HCT116 (cell line): ENCODE measurements around the gene CHPT1. TPM values are rescaled to one million over a fixed set of nuclear protein-coding genes. Genes with fewer than 3 reads are reported as not detected.
"Not testable (repeated sequence)": the region's sequence is repeated elsewhere in the genome, so short reads cannot be mapped to it uniquely, and the experiment has no call there.

ENCODE experiments used
- ATAC-seq: fragments of 200-7000 bp; cut with Tn5 transposase; 2 replicates; pipeline ENCODE4 v1.9.1; 2020; ENCODE audit warnings: mild to moderate bottlenecking, moderate library complexity
- BruUV-seq: library from RNA; stranded (reverse); fragments of 400-500 nt; replicated peaks from 2 replicates; lab custom pipeline; 2021; lab: Mats Ljungman, UMichigan
- CTCF ChIA-PET: fragments of 300-600 bp; sonication (Branson Sonifier 250); formaldehyde crosslinking; loops from one replicate; lab custom pipeline; 2021; ENCODE audit warnings: antibody characterized with exemption; lab: Charles Lee
- POLR2A ChIA-PET: fragments of 300-600, 350-600 bp; sonication (Branson Sonifier 250); formaldehyde crosslinking; loops from one replicate; lab custom pipeline; 2021; ENCODE audit warnings: antibody characterized with exemption; lab: Charles Lee
- RAD21 ChIA-PET, 2 experiments: fragments of 300-600 bp; sonication (Branson Sonifier 250); formaldehyde crosslinking; loops; one replicate each; lab custom pipeline; 2023; ENCODE audit warnings: low total read pairs in 2 of 2; ENCODE audit not compliant: uncharacterized antibody in 2 of 2, unreplicated experiment in 2 of 2, low non-redundant PET in 1 of 2; lab: Charles Lee
- DNase-seq: peaks from one replicate; pipeline ENCODE4 v3.0.0-alpha.2; 2010; ENCODE audit warnings: low read depth, low spot score
- H2AFZ ChIP-seq: fragments of 200-600 bp; shearing (Covaris generic), sonication (generic); 2 replicates; pipeline ENCODE4 v1.6.1; 2017; ENCODE audit warnings: low read depth, mixed run types, mixed read lengths, antibody characterized with exemption, low read length; ENCODE audit not compliant: poor library complexity, severe bottlenecking
- H3K27ac ChIP-seq: 2 replicates; pipeline ENCODE4 v1.5.1; 2012; ENCODE audit warnings: low read depth, low read length
- H3K27me3 ChIP-seq: fragments of 200-600 bp; sonication (generic); 2 replicates; pipeline ENCODE4 v1.6.1; 2016; ENCODE audit warnings: mixed run types, low read length, mixed read lengths; ENCODE audit not compliant: insufficient read depth
- H3K36me3 ChIP-seq, 2 experiments: fragments of 200-500 bp in 1 of 2; fragments of 200-600 bp in 1 of 2; sonication (Bioruptor generic) in 1 of 2; sonication (generic) in 1 of 2; 2 replicates each; pipeline versions ENCODE4 v1.5.1 to v1.6.1; 2014 to 2016; ENCODE audit warnings: low read length in 2 of 2, inconsistent platforms in 1 of 2, mixed read lengths in 1 of 2, mixed run types in 1 of 2; ENCODE audit not compliant: insufficient read depth in 2 of 2, control insufficient read depth in 1 of 2
- H3K4me1 ChIP-seq, 2 experiments: fragments of 200-600 bp in 1 of 2; sonication (generic) in 1 of 2; 2 replicates each; pipeline versions ENCODE4 v1.5.1 to v1.6.1; 2012 to 2017; ENCODE audit warnings: low read length in 2 of 2, inconsistent platforms in 1 of 2, mild to moderate bottlenecking in 1 of 2, mixed read lengths in 1 of 2, mixed run types in 1 of 2, moderate library complexity in 1 of 2; ENCODE audit not compliant: insufficient read depth in 2 of 2, control insufficient read depth in 1 of 2
- H3K4me2 ChIP-seq: fragments of 200-600 bp; sonication (generic); 2 replicates; pipeline ENCODE4 v1.6.1; 2017; ENCODE audit warnings: mixed run types, low read length, mixed read lengths
- H3K4me3 ChIP-seq, 2 experiments: fragments of 200-600 bp in 1 of 2; sonication (generic) in 1 of 2; replicated peaks in 1 of 2; 2 replicates each; pipeline ENCODE4 v1.5.1; 2011 to 2016; ENCODE audit warnings: low read length in 2 of 2, control low read depth in 1 of 2, low read depth in 1 of 2, mild to moderate bottlenecking in 1 of 2, mixed read lengths in 1 of 2, mixed run types in 1 of 2
- H3K79me2 ChIP-seq: fragments of 200-600 bp; sonication (generic); 2 replicates; pipeline ENCODE4 v1.6.1; 2017; ENCODE audit warnings: mild to moderate bottlenecking, mixed run types, low read length, moderate library complexity, mixed read lengths; ENCODE audit not compliant: insufficient read depth
- H3K9ac ChIP-seq: fragments of 200-600 bp; sonication (generic); 2 replicates; pipeline ENCODE4 v1.6.1; 2016; ENCODE audit warnings: low read length, mixed read lengths
- H3K9me2 ChIP-seq: fragments of 200-600 bp; sonication (generic), shearing (Covaris generic); 2 replicates; pipeline ENCODE4 v1.6.1; 2017; ENCODE audit warnings: mixed run types, mild to moderate bottlenecking, moderate library complexity; ENCODE audit not compliant: insufficient read depth
- H3K9me3 ChIP-seq, 2 experiments: fragments of 200-500 bp in 1 of 2; fragments of 200-600 bp in 1 of 2; sonication (Bioruptor generic) in 1 of 2; sonication (generic) in 1 of 2; 2 replicates each; pipeline ENCODE4 v1.6.1; 2014 to 2017; ENCODE audit warnings: low read length in 2 of 2, mixed read lengths in 2 of 2, inconsistent platforms in 1 of 2, low read depth in 1 of 2, mild to moderate bottlenecking in 1 of 2, mixed run types in 1 of 2, moderate library complexity in 1 of 2; ENCODE audit not compliant: control insufficient read depth in 1 of 2, insufficient read depth in 1 of 2
- H4K20me1 ChIP-seq: fragments of 200-600 bp; sonication (generic), shearing (Covaris generic); 2 replicates; pipeline ENCODE4 v1.6.1; 2017; ENCODE audit warnings: mixed run types, mild to moderate bottlenecking, moderate library complexity; ENCODE audit not compliant: insufficient read depth
- ATF3 ChIP-seq: IDR thresholded peaks from 2 replicates; pipeline ENCODE4 v1.6.1; 2012
- EGR1 ChIP-seq: IDR thresholded peaks from 2 replicates; pipeline ENCODE4 v1.6.1; 2012; ENCODE audit warnings: low read depth
- EZH2 ChIP-seq: fragments of 200-600 bp; sonication (generic); IDR thresholded peaks from 2 replicates; pipeline ENCODE4 v1.6.1; 2017; ENCODE audit warnings: antibody characterized with exemption, mixed run types
- EZH2phosphoT487 ChIP-seq: fragments of 200-600 bp; IDR thresholded peaks from 2 replicates; pipeline ENCODE4 v1.6.1; 2018; ENCODE audit warnings: antibody characterized with exemption, borderline replicate concordance
- JUND ChIP-seq: IDR thresholded peaks from 2 replicates; pipeline ENCODE4 v1.6.1; 2012
- POLR2AphosphoS5 ChIP-seq: IDR thresholded peaks from 2 replicates; pipeline ENCODE4 v1.6.1; 2011; ENCODE audit warnings: mild to moderate bottlenecking, low read depth, low read length, moderate library complexity
- REST ChIP-seq: IDR thresholded peaks from 2 replicates; pipeline ENCODE4 v1.6.1; 2012; ENCODE audit warnings: low read depth
- SRF ChIP-seq: IDR thresholded peaks from 2 replicates; pipeline ENCODE4 v1.6.1; 2012; ENCODE audit warnings: low read depth
- TCF7L2 ChIP-seq: IDR thresholded peaks from 2 replicates; pipeline ENCODE4 v1.7.0; 2011; ENCODE audit warnings: borderline replicate concordance, inconsistent platforms; ENCODE audit not compliant: insufficient read depth, insufficient read length; ENCODE audit errors: extremely low read depth
- ZFX ChIP-seq: fragments of 450-650 bp; IDR thresholded peaks from 2 replicates; pipeline ENCODE4 v1.6.1; 2017
- ZNF274 ChIP-seq: fragments of 200-500 bp; sonication (Bioruptor generic); IDR thresholded peaks from 2 replicates; pipeline ENCODE4 v1.6.1; 2014; ENCODE audit warnings: mild to moderate bottlenecking, low read depth, low read length, inconsistent platforms
- intact Hi-C: fragments of 100-400 bp; cut with micrococcal nuclease; formaldehyde crosslinking; loops from 2 replicates; pipeline ENCODE4 v1.10.0; 2022
- total RNA-seq: library from RNA; stranded (reverse); gene quantifications from one replicate; pipeline ENCODE4 v1.2.1, GENCODE V29; 2021; ENCODE audit not compliant: unreplicated experiment
- TF ChIP-seq, protein P1 (sequence below): IDR thresholded peaks from 2 replicates; pipeline ENCODE4 v1.6.1; 2012

The CHPT1 gene
- total RNA-seq, 1 experiment from 2014 or later, result 20.1 TPM

GRCh38 chr12:101734482-101734881 lies 37.0 kb downstream of the CHPT1 start:
- H4K20me1 ChIP-seq, H3K4me2 ChIP-seq, H3K9me2 ChIP-seq, ATAC-seq, H3K27ac ChIP-seq, H2AFZ ChIP-seq, BruUV-seq, H3K4me1 ChIP-seq, H3K79me2 ChIP-seq, intact Hi-C loops, H3K36me3 ChIP-seq, H3K27me3 ChIP-seq, CTCF ChIA-PET, RAD21 ChIA-PET, DNase-seq, H3K4me3 ChIP-seq, H3K9ac ChIP-seq, H3K9me3 ChIP-seq, POLR2A ChIA-PET: not testable (repeated sequence)

DNA sequence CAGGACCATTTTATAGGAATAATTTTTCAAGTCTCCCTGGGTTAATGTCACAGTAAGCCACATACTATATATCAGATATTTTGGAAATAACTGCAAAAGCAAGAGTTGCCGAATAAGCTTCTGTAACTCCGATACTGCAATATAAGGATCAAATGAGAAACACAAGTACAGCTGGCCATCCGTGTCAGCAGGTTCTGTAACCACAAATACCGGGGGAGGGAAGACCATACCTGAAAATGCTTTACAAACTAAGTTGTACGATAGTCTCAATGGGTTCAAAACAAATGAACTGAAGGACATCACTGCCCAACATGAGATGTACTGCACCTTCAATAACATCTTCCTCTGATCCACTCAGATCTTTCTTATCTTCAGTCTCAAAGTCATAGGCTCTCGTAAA lies 40.0 kb downstream of the CHPT1 start:
- ATAC-seq (no peak), DNase-seq (no peak)
- Histone ChIP-seq H2AFZ (no peak overlapping the region), H3K9me3 (no peaks in the 10 kb centered on the region), H3K4me1 (no peaks in the 10 kb centered on the region), H3K9ac (no peak overlapping the region), H3K36me3 (peaks cover 3 to 5% of the 10 kb centered on the region in 2 experiments; a peak in 1 of 4 replicates), H3K4me2 (no peak overlapping the region), H3K27me3 (no peaks in the 10 kb centered on the region), H3K79me2 (no peaks in the 10 kb centered on the region), H3K4me3 (no peak overlapping the region), H3K27ac (no peak overlapping the region), H3K9me2 (no peaks in the 10 kb centered on the region), H4K20me1 (no peaks in the 10 kb centered on the region)
- TF ChIP-seq SRF (no peak), JUND (no peak), EZH2phosphoT487 (no peak), ZFX (no peak), EGR1 (no peak), ZNF274 (no peak), REST (no peak), TCF7L2 (no peak), EZH2 (no peak), ATF3 (no peak), POLR2AphosphoS5 (no peak)
- TF ChIP-seq, protein P1, sequence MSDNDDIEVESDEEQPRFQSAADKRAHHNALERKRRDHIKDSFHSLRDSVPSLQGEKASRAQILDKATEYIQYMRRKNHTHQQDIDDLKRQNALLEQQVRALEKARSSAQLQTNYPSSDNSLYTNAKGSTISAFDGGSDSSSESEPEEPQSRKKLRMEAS, result no peak
- CTCF ChIA-PET, result no interaction called here
- no TSS peak for BruUV-seq
- RAD21 ChIA-PET, result no interaction called here
- intact Hi-C loops, result no loop called here
- POLR2A ChIA-PET, result no interaction called here
